Embryonic facial prominence (tissue), 1 donor: ENCODE measurements around the gene CHRNA3.

ENCODE experiments used
- DNase-seq: peaks from one replicate; pipeline ENCODE4 v3.0.0-alpha.2; 2016; ENCODE audit errors: extremely low spot score

The CHRNA3 gene

GRCh38 chr15:78620527-78621421 is at the start of gene CHRNA3:
Gene CHRNA3, minus strand, starts transcription at chr15:78620996. Its CDS starts 202 bp downstream, at chr15:78620794.
- no peak for DNase-seq

- DNase-seq: no peak
These were observed 48.2 kb upstream of the CHRNA3 start for GRCh38 chr15:78668987-78669386.

DNA sequence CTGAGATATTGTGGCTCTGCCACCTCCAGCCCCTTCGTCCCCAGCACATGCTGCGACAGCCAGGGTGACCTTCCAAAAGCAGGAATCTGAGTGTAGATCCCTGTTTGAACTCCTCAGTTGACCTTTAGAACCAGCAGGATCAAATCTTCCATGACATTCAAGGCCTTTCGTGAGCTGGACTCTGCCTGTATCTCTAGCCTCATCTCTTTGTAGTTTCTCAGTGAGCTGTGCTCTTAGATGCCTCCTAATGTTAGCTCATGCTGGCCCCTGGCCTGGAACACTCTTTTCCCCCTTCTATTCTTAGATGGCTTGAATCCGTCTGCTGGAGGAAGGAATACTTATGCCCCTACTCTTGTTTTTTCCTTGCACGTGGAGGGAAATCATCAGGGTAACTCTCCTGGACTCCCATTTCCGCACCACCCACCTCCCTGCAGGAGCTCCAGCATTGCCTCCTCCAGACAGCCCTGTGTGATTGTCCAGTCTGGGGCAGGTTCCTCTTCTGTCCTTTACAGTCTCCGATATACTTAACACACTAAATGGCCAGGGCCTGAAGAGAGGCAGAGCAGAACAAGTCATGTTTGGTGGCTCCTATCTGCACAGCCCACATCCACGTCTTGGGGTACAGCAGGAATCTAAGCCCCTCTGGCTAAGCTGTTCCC is 46.9 kb upstream of the CHRNA3 start:
- no peak for DNase-seq

- DNase-seq: no peak
These were observed 45.2 kb upstream of the CHRNA3 start for GRCh38 chr15:78666010-78666409.

DNA sequence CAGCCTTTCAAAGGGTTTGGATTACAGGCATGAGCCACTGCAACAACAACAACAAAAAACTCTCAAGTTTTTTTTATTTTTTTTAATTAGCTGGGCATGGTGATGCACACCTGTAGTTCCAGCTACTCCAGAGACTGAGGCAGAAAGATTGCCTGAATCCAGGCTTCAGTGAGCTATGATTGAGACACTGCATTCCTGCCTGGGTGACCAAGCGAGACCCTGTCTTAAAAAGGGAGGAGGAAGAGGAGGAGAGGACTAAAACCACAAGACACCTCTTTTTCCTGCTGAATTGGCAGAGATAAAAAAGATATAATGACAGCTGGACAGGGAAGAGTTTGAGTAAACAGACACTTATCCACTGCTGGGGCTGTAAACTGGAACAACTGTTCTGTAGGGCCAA is 42.9 kb upstream of the CHRNA3 start:
- no peak for DNase-seq

GRCh38 chr15:78662028-78662427 is 41.2 kb upstream of the CHRNA3 start:
- no peak for DNase-seq

DNA sequence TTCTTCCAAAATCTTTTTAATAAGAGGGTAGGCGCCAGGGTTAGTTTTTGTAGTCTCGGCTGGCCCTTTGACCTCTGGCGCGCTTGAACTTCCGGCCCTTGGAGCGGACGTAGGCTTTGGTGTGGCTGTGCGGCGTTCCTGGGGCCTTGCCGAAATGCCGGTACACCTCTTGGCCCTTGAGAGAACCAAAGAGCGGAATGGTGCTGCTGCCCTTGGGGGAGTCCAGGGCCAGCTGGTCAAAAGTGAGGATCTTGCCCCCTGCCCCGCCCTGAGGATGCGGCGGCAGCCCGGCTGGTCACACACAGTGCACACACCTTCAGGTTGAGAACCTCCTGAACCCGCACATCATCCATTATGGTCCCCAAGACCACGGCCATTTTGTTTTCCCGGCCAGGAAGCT is 40.2 kb upstream of the CHRNA3 start:
- DNase-seq: no peak

- no peak for DNase-seq
These were observed 39.8 kb upstream of the CHRNA3 start for GRCh38 chr15:78660584-78660983.

DNA sequence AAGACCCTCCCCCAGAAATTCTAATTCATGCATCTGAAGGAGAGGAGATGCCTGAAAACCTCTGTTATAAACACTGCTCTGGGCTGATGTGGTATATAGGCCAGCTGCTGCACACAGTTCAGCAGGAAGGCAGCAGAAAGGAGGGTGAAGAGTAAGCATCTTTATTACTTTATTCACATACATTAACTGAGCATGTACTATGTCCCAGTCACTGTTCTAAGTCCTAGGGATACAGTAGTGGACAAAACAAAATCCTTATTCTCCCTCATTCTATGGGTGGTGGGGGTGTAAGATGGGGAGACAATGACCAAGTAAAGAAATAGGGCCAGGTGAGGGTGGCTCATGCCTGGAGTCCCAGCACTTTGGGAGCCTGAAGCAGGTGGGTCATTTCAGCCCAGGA is 38.0 kb upstream of the CHRNA3 start:
- no peak for DNase-seq

DNA sequence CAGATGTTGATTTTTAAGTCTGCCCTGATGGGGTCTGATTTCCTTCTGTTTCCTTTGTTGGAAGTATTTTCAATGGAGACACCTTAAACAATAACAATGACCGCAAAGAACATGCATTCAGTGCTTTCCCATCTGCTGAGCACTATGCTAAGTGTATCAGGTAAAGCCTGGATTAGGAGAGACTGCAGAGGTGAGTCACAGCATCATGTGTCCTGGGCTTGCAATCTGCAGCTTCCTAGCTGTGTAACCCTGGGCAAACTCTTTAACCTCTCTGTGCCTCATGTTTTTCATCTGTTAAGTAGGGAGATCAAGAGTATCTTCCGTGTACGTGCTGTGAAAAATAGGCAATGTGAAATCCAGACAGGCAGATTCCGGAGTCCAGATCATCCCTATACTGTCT is 33.5 kb upstream of the CHRNA3 start:
- no peak for DNase-seq

DNA sequence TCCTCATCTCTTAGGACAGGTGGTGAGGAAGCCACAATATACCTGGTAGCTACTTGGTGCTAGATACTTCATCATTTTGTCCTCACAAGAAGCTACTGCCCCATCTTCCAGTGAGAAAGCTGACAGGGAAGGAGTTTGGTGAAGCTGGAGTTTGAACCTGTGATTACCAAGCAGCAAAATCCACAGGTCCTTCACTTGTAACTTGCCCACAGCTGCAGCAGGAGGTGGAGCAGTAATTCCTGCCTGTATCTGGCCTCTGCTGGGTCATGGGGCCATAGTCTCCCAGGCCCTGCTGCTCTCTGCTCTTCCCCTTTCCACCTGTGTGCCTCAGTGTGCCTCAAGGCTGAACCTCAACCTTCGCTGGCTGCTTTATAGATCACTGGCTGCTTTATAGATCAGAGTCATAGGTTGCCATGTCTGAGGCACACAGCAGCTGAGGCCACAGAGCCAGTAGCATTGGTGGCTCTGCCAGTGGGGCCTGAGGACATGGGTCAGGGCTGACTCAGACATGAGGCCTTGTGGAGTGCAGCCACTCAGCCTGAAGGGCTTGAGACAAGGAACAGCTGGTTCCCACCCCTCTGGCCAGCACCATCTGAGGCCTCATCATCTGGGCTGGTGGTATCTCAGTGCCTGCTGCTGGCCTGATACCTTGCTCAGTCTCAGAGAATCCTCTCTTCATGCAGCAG is 31.3 kb upstream of the CHRNA3 start:
- no peak for DNase-seq

DNA sequence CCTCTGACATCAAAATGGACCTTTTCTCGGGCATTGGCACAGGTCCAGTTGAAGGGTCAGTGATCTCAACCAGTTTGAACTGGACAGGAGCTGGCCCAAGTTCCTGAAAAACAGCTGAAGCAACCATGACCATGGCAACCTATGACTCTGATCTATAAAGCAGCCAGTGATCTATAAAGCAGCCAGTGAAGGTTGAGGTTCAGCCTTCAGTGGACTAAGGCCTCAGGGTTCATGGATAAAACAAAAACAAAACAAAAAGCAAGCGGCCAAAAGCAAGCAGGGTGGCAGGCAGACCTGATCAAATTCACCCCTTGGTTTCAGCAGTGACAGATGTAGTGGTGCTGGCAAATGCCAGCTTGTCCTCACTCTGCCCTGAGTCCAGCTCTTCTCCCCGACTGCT is 30.2 kb upstream of the CHRNA3 start:
- no peak for DNase-seq

DNA sequence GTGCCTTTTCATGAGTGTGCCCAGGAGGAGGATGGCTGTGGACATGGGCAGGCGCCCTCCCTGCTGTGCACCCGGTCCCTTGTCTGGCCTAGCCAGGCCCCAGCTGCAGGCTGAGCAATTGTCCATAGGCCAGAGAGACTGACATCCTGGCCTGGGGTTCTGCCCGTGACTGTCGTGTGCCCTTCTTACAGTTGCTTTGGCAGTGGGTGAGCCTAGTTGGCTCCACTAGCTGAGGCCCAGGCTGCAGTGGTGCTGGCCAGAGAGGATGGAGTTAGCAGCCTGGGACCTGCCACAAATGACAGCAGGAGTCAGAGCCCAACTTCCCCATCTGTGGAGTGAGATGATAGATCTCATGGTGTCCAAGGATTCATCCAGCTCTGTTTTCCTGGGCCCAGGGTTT is 29.2 kb upstream of the CHRNA3 start:
- no peak for DNase-seq

DNA sequence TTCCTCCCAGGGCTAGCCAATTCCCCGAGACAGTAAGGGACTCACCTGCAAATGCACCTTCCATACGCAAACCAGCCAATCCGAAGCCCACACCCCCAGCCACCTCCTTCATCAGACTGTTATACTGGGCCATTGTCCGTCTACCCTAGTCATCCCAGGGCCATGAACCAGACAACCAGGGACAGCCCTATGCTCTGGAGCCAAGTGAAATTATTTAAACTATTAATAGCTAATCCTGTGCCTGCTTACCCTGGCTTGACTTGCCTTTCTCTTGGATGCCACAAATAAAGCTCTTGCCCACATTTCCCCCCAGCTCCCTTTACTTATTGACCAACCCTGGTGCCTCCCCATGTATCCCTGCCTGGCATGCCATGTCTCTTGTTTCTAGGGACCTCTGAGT is 24.2 kb upstream of the CHRNA3 start:
- DNase-seq: no peak

- no peak for DNase-seq
These were observed 21.5 kb upstream of the CHRNA3 start for GRCh38 chr15:78642331-78642730.

DNA sequence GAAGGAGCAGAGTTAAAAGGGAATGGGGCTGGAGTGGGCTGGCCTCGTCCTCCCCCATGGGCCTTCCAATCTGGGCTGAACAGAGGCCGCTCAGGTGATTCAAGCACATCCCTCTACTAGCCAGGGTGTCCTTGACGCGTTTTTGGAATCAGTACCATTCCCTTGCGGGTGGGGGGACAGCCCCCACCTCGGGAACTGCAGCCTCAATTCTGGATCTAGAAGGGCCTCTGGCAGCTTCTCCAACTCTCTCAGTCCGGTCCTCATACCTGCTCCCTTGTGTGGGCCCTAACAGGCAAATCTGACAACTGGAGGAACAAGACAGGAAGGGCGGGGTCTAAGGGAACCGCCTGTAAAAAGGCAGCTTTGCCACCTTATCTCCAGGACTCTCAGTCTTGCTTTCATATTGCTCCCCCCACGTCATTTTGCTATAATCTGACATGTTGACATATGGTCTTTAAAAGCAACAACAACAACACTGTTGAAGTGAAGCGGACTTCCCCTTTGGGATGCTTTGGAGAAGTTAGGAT is 21.0 kb upstream of the CHRNA3 start:
- DNase-seq: no peak

DNA sequence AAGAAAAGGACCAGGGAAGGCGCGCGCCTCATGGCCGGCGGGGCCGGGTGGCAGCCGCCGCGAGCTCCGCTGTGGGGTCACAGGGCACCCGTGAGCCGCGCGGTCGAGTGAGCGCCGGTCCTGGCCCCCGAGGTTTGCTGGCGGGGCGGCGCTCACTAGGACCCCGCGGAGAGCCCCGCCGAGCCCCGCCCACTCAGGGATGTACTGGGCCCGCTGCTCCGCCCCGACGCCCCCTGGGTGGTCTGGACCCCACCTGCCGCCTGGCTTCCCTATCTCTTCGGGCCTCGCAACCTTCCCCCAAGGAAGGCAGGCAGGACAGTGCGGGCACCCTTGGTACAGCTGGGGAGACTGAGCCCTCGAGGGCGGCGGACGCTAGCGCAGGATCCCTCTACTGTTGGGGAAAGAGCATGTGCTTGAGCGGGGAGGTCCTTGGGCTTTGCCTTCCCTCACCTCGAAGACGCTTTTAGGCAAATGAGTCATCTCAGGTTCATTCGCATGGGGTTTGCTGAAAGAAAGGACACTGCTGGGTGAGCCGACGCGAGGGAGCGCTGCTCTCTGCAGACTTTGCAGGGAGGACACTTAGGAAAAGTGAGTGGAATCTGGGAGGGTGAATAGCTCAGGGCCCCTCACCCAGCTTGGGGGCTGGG is 20.4 kb upstream of the CHRNA3 start, which contains the start of gene CHRNB4:
Gene CHRNB4 (minus strand): TSS at position 109 of the 647 bp plus-strand sequence. CDS start 77 bp downstream, at position 32.
- DNase-seq: no peak

- no peak for DNase-seq
These were observed 19.8 kb upstream of the CHRNA3 start for GRCh38 chr15:78640527-78641101.

- no peak for DNase-seq
These were observed 18.0 kb upstream of the CHRNA3 start for GRCh38 chr15:78638658-78639314.

DNA sequence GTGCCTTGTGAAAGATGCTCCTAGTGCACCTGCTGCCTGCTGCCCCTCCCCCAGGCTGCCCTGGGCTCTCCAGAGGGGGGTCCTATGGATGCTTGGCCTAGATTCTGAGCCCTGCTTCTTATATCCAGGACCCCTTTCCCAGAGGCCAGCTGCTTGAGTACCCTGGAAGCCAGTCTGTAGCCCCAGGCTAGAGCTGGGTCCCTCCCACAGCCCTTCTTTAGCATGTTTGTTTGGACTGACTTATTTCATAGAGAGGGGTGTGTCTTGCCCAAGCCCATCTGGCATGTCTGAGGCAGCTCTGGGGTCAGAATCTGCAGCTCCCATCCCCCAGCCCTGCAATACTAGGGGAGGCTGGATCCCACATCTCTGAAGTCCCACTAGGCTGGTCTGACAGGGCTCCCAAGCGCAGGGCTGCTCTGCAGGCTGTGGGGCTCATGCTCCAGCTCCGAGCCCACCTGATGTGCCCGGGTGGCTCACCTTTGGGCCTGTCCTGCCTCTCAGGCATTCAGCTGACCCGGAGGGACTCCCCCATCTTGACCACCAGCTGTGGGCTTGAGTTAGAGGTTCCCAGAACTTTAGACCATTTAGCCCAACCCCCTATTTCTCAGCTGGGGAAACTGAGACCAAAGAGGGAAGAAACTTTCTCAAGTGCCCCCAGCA is 17.1 kb upstream of the CHRNA3 start:
- DNase-seq: no peak
